GM19438 (cell line): ENCODE results near the gene DHX38.
"Not testable (repeated sequence)": the region's sequence is repeated elsewhere in the genome, so short reads cannot be mapped to it uniquely, and the experiment has no call there.

Source experiments
- ATAC-seq: cut with Tn5 transposase; IDR thresholded peaks from one replicate; pipeline ENCODE4 v1.9.1; 2021; ENCODE audit warnings: low read depth; ENCODE audit not compliant: unreplicated experiment

Gene DHX38

GRCh38 chr16:72093448-72094265, at the start of gene DHX38, which contains the start of gene TXNL4B:
DHX38 (plus strand) TSS chr16:72093847; CDS start chr16:72096158, 2,311 bp downstream.
TXNL4B (minus strand) TSS chr16:72093620; CDS start chr16:72090749, 2,871 bp downstream.
- ATAC-seq: peak; percentile 98

GRCh38 chr16:72044296-72044695, 49.4 kb upstream of the DHX38 start:
- ATAC-seq: no peak

GRCh38 chr16:72044825-72045359, 48.8 kb upstream of the DHX38 start:
- no peak for ATAC-seq

GRCh38 chr16:72049110-72049509, 44.5 kb upstream of the DHX38 start:
- no peak for ATAC-seq

GRCh38 chr16:72050769-72051464, 42.7 kb upstream of the DHX38 start:
- no peak for ATAC-seq

- ATAC-seq: no peak
Measured at GRCh38 chr16:72051818-72052217, 41.8 kb upstream of the DHX38 start.

- not testable (repeated sequence) for ATAC-seq
Measured at GRCh38 chr16:72054254-72054847, 39.3 kb upstream of the DHX38 start, which contains the start of gene HP. HP (plus strand) TSS chr16:72054505; CDS start chr16:72054653, 148 bp downstream.

- ATAC-seq: no peak
Measured at GRCh38 chr16:72055911-72056310, 37.7 kb upstream of the DHX38 start.

- not testable (repeated sequence) for ATAC-seq
Measured at GRCh38 chr16:72057313-72057712, 36.3 kb upstream of the DHX38 start.

- not testable (repeated sequence) for ATAC-seq
Measured at GRCh38 chr16:72059060-72059459, 34.6 kb upstream of the DHX38 start.

- no peak for ATAC-seq
Measured at GRCh38 chr16:72060405-72060804, 33.2 kb upstream of the DHX38 start.

GRCh38 chr16:72061564-72061963, 32.1 kb upstream of the DHX38 start:
- ATAC-seq: no peak

- ATAC-seq: no peak
Measured at GRCh38 chr16:72064361-72064894, 29.2 kb upstream of the DHX38 start.

GRCh38 chr16:72066747-72067146, 26.9 kb upstream of the DHX38 start:
- no peak for ATAC-seq

- ATAC-seq: no peak
Measured at GRCh38 chr16:72068930-72069329, 24.7 kb upstream of the DHX38 start.

- ATAC-seq: no peak
Measured at GRCh38 chr16:72072514-72073342, 20.9 kb upstream of the DHX38 start.

- ATAC-seq: no peak
Measured at GRCh38 chr16:72073560-72074230, 20.0 kb upstream of the DHX38 start.

- not testable (repeated sequence) for ATAC-seq
Measured at GRCh38 chr16:72075067-72075466, 18.6 kb upstream of the DHX38 start.

- ATAC-seq: not testable (repeated sequence)
Measured at GRCh38 chr16:72076991-72077706, 16.5 kb upstream of the DHX38 start.
